ENCODE data around the gene CASP9.
"Not testable (repeated sequence)": the region's sequence is repeated elsewhere in the genome, so short reads cannot be mapped to it uniquely, and the experiment has no call there.

CASP9 gene

DNA sequence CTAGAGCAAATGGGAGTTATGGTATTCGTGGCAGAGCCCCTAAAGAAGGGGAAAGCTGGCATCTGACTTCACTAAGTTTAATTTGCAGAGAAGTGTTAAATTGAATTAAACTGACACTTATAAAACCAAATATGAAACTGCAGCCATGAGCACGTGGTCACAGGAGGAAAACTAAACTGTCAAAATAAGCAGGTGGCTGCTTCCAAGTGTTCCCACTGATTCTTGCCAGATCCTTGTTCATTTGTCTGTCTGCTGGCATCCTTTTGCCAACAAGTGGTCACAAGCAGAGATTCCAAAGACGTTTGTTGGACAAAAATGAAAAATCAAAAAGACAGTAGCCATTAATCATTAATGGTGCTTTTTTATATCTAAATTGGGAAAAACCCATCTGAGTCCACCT is 54.7 kb downstream of the CASP9 start:
- DNase-seq (ENCODE audit: low read depth): no peak

DNA sequence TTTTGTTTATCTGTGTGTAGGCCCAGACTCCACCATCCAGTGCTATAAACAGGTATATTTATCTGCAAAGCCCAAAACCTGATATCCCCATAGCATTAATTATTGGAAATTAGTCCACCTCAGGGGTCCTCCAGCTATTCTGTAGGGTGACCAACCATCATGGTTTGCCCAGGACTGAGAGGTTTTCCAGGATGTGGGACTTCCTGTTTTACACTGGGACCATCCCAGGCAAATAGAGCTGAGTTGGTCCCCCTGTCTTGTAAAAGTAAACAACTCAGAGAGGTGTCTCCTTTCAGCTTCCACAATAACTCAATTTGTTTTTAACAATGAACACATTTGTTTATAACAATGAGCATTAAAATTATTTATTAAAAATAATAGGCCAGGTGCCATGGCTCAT is 55.9 kb downstream of the CASP9 start:
- DNase-seq (ENCODE audit: low read depth): no peak

DNA sequence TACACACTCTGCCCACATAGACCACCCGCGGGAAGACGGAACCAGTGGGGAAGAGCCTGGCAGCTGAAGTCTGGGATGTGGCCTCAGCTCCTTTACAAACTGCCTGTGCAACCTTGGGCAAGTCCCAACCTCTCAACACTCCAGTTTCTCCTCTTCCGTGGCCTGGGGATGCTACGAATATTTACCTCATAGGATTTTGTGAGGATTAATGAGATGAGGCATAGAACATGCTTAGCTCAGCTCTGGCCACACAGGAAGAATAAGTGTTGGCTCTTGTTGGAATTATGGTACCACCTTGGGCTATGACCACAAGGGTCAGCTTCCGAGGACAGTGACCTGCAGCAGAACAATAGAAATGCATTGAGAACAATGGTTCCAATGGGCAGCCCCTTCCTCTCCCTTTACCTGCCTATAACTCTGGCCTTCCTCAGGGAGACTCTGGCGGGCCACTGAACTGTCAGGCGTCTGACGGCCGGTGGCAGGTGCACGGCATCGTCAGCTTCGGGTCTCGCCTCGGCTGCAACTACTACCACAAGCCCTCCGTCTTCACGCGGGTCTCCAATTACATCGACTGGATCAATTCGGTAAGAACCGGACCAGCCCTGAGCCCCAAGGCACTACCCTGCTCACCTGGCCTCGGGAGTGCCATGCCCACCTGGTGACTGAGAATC is 56.9 kb downstream of the CASP9 start:
- DNase-seq (ENCODE audit: low read depth): not testable (repeated sequence)

DNA sequence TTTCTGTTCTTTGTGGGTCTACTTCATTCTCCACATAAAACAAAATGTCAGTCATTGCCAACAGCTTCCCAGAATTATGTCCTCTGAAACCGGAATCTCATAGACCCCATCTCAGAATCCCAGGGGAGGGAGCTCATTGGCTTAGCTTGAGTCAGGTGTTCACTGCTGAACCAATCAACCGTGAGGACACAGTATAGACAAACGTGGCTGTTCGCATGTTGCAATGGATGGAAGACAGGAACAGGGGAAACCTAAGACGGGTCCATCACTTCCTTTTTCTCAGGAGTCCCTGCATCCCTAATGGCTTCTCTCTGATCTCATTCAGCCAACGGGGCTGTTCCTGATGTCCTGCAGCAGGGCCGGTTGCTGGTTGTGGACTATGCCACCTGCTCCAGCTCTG is 58.3 kb downstream of the CASP9 start:
- DNase-seq (ENCODE audit: low read depth): no peak

DNA sequence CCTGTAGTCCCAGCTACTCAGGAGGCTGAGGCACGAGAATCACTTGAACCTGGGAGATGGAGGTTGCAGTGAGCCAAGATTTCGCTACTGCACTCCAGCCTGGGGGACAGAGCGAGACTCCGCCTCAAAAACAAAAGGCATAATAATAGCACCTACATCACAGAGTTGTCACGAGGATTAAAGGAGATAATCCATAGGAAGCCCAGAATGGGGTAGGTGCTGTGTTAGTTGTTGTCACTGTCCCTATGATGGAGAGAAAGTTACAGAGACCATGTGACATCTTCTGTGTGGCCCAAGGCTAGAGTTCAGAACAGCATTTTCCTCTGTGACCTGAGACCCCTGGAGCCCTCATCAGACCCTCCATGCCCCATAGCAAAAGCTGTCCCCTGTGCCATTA is 60.1 kb downstream of the CASP9 start:
- DNase-seq (ENCODE audit: low read depth): not testable (repeated sequence)

DNA sequence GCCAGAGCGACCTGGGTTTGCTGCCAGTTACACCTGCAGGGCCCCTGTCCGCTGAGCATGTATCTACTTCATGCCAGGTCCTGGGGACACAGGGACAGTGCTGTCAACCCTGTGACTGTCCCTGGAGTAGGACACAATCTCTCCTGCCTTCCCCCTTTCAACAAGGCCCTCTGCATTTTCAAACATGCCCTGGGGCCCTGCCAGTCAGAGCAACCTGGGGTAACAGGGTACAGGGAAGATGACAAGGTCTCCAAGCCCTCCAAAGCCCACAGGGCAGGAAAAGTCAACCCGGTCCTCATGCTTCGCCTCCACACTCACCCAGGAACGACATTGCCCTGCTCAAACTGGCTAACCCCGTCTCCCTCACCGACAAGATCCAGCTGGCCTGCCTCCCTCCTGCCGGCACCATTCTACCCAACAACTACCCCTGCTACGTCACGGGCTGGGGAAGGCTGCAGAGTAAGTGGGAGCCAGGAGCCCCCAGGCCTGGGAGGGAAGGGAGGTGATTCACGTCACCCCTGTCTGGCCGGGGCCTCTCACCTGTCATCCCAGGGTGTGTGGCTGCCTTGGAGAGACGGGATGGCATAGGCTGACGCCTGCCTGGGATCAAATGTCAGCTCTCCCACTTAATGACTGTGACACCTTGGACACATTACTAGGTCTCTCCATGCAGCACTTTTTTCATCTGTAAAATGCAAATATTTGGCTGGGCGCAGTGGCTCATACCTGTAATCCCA is 60.8 kb downstream of the CASP9 start:
- DNase-seq (ENCODE audit: low read depth): not testable (repeated sequence)

DNA sequence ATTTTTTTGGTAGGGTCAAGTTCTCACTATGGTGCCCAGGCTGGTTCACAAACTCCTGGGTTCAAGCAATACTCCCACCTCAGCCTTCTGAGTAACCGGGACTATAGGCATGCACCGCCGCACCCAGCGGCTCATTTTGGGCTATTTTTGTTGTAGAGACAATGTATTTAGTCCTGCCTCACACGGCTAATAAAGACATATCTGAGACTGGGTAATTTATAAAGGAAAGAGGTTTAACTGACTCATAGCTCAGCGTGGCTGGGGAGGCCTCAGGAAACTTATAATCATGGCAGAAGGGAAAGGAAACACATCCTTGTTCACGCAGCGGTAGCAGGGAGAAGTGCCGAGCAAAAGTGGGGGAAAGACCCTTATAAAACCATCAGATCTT is 63.3 kb downstream of the CASP9 start:
- no peak for DNase-seq (ENCODE audit: low read depth)

DNA sequence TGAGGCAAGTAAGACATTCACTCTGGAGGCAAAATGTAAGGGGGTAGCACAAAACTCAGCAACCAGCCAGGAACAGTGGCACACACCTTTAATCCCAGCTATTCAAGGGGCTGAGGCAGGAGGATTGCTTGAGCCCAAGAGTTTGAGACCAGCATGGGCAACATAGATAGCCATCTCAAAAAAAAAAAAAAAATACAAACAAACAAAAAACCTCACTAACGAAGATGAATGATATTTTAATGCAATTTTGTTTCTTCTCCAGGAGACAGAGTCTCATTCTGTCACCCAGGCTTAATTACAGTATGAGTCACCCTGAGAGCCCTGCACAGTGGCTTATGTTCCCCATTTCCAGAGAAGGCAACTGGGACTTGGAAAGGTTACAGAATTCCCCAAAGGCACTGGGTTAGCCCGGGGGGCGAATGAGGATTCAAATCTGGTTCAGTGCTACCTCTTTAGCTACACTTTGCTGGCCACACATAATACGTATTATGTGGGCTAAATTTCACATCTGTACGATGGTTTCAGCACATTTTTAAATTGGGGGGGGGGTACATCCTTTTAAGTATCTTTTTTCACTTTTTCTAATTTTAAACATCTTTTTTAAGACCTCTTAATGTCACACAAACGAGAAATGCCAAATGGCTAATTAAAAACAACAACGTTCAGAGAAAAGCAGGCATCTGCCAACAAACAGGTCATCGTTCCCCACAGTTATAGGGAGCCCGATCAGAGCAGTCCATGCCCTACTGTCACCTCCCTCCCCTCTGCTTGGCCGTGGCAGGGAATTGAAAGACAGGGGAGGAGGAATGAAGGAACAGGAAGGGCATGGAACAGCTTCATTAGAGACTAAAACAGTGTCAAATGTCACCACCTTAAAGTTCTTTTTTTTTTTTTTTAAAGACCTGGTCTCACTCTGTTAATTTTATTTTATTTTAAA is 64.0 kb downstream of the CASP9 start:
- DNase-seq (ENCODE audit: low read depth): no peak

DNA sequence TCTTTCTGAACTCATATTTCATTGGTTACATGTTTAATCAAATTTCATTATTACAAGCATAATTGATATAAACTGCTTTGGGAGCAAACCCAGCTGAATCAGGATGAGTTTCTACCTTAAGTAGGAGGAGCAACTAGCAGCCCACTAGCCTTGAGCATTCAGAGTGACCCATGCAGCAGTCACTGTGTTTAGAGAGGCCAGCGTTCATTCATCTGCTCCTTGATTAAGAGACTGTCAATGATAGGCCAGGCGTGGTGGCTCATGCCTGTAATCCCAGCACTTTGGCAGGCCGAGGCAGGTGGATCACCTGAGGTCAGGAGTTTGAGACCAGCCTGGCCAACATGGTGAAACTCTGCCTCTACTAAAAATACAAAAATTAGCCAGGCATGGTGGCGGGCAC is 65.6 kb downstream of the CASP9 start:
- DNase-seq (ENCODE audit: low read depth): not testable (repeated sequence)

DNA sequence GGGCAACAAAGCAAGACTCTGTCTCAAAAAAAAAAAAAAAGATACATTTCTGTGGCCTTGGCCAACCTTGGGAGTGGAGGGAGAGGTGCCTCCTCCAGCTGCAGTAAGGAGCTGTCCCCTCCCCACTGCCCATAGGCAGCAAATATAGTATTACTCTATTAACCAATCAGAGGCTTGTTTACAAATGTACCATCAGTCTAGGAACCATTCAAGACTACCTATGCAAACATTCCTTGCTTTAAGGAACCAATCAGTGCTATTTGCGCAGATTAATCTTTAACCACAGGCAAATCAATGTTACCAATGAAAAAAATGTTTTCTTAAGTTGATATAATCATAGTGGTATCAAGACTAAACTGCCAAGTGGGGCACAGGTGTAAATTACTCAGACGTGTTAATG is 66.4 kb downstream of the CASP9 start:
- DNase-seq (ENCODE audit: low read depth): no peak

DNA sequence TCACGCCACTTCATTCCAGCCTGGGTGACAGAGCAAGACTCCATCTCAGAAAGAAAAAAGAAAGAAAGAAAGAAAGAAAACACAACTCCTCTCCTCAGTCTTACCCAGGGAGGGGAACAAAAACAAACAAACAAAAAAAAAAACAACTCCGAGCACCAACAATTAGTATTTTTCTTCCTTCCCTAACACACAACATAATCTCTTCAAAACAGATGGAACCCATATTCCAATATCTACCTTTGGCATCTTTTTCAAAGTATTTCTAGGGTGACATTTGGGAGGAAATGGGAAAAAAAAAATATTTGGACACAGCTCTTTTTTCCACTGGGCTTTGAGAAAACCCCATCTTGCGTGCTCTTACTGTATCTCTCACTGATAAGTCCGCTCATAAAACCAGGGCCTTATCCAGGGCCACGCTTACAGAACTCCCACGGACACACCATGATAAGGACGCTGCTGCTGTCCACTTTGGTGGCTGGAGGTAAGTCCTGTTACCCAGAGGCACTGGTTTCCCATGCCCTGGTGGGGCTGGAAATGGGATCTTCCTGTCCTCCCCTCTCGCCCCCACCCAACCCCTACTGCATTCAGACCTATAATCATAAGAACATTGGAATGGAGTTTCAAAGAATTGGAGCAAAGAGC is 67.6 kb downstream of the CASP9 start, which contains the start of gene CELA2A:
Gene CELA2A, plus strand, starts transcription at position 420 of the 642 bp plus-strand sequence. Its CDS starts 22 bp downstream, at position 442.
- DNase-seq (ENCODE audit: low read depth): no peak

DNA sequence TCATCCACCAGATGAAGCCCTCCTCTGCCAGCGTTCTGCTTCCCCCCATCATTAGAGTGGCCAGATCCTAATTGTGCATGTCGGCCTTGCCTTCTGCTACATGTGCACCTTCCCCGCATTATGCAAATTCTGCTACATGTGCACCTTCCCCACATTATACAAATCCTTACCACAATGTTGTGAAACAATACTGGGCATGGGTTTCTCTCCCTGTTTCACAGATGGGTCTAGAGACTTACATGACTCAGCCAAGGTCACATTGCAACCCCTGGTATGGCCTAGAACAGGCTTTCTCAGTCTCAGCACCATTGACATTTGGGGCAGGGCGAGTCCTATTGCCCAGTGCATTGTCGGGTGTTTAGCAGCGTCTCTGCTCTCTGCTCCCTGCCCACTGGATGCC is 68.5 kb downstream of the CASP9 start:
- DNase-seq (ENCODE audit: low read depth): no peak

DNA sequence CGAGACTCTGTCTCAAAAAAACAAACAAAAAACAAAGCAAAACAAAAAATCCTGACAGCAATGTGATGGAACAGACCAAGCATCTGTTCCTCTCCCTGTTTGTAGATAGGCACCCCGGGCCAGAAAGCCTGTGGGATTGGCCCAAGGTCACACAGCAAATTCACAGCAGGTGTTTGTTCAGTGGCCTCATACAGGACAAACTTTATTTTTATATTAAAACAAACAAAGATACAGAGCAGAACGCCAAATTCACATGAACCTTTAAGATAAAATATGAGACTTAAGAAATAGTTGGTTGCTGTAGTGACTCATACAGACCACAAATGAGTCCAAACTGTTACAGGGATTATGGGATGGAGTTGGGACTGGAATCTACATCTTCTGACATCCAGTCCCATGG is 69.8 kb downstream of the CASP9 start:
- DNase-seq (ENCODE audit: low read depth): no peak

DNA sequence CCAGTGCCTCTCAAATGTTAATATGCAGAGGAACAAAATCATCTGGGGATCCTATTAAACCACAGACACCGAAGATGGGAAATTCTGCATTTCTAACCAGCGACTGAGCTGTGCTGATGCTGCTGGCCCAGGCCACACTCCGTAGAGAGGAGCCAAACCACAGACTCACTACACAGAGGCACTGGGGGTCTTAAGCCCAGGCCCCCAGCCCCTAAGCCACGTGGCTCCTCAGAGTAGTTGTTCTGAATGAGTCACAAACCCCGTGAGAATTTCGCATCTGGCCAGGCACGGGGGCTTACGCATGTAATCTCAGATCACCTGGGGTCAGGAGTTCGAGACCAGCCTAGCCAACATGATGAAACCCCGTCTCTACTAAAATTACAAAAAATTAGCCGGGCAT is 70.3 kb downstream of the CASP9 start:
- DNase-seq (ENCODE audit: low read depth): no peak

DNA sequence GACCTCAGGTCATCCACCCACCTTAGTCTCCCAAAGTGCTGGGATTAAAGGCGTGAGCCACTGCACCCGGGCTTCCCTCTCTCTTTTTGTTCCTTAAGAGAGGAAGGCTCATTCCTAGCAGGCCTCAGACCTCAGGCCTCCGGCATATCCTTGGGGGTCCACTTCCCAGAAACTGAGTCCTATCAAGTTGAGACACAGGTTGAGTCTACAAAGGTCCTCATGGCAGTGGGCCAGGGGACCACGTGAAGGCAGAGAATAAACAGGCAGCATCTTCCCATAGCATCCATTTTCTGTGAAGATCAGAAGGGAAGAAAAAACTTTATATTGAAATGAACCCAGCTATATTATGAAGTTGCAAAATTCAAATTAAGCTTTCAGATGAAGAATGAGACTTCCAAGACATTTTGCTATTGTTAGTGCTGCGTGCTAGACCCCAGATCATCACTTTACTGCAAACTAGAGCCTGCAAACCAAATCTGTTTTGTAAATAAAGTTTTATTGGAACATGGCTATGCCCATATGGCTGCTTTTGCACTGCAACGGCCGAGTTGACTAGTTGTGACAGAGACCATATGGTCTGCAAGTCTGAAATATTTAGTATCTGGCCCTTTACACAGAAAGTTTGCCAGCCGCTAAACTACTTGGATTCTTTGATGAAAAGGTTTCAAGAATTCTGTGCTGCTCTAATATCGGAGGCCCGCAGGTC is 71.0 kb downstream of the CASP9 start:
- DNase-seq (ENCODE audit: low read depth): no peak

DNA sequence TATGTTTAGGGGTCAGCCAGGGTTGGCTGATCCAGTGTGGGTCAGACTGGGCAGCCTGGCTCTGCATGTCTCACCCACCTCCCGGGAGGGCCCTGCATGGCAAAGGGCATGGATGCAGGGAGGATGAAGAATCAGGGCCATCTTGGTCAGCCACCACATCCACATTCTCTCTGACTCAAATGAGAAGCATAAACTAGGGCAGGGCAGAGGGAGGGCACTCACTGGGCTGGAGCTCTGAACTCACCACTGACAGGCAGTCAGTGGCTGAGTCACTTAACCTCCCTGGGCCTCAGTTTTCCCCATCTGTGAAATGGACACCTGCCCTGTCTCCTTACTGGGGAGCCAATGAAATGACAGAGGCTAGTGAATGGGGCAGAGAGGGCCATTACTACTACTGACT is 71.8 kb downstream of the CASP9 start:
- DNase-seq (ENCODE audit: low read depth): no peak

DNA sequence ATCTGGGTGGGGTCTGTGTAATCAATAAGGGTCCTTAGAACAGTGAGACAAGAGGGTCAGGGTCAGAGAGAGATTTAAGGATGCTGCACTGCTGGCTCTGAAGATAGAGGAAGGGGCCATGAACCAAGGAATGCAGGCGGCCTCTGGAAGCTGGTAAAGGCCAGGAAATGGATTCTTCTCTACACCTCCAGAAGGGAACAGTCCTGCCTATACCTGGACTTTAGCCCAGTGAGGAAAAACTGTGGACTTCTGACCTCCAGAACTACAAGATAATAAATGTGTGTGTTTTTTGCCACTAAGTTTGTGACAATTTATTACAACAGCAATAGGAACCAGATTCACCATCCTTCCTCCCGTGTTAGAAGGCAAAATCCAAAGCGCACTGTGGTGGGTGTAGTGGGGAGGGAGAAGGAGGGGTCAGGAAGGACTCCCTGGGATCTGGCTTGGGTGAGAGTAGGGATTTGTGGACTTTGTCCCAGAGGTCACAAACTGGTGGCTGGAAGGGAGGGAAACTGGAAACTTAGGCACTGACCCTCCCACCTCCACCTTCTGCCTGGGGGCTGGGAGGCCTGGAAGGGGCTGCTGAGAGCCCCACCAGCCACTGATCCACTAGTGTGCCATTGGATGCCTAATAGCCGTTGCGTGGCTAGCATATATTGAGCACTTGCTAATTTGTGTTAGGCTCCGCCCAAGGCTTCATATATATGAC is 72.8 kb downstream of the CASP9 start:
- DNase-seq (ENCODE audit: low read depth): no peak

DNA sequence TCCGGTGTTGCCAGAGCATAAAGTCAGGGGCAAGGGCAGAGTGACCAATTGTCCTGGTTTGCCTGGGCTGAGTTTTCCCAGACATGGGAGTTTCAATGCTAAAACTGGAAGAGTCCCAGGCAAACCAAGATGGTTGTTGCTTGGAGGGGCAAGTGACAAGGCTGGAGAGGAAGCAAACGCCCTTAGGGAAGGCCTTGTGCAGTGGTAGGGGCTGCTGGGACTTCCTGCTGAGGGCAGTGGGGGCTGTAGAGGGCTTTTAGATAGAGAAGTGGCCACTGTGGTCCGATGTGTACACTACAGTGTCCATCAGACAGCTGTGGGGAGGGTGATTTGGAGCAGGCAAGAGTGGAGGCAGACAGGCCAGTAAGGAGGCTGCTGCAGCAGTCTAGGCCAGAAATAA is 74.4 kb downstream of the CASP9 start:
- DNase-seq (ENCODE audit: low read depth): no peak

DNA sequence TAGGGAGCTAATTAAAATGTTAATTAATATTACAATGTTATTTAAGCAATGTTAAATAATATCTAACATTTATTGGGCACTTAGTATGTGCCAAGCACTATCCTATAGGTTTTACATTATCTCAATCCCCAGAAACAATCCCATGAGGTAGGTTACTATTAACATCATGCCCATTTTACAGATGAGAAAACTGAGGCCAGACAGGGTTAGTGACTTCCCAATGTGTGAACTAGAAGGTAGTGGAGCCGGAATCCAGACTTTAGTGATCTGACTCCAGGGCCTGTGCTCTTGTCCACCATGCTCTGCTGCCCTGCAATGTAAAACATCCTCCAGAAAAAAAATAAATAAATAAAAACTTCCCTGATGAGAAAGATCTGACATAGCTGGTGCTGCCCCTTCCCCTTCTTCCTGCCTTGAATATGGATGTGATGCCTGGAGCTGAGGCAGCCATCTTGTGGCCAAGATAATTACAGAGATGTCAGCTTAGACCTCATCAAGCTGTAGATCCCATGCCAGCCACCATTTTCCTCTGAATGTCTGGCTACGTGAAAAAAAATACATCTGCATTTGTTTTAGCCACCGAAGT is 75.0 kb downstream of the CASP9 start:
- no peak for DNase-seq (ENCODE audit: low read depth)

DNA sequence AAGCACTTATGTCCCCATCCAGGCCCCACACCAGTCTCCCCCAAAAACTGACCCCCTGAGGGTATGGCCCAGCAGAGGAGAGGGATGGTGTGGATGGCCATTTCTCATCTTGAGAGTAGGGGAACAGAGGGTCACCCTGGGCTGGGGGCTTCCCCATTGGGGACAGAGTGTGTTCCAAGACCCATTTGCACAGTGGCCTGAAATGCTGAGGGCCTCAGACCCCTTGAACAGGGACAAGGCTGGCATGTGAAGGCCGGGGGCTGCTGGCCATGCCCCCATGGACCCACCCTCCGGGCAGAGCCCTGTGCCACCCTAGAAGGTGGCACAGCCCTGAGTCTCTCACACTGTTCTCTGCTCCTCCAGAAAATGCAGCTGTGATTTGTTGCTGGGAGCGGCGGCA is 77.8 kb downstream of the CASP9 start:
- no peak for DNase-seq (ENCODE audit: low read depth)

All from T-helper 22 cell (primary cell).